Activated CD4-positive, alpha-beta T cell treated with anti-CD3 and anti-CD28 coated beads, Interleukin-2, amount 50 U/mL, for 16 hours (primary cell): ENCODE measurements around the gene CRIP1.

Experiments
- DNase-seq: peaks from one replicate; pipeline ENCODE4 v3.0.0-alpha.2; 2020

CRIP1 gene

DNA sequence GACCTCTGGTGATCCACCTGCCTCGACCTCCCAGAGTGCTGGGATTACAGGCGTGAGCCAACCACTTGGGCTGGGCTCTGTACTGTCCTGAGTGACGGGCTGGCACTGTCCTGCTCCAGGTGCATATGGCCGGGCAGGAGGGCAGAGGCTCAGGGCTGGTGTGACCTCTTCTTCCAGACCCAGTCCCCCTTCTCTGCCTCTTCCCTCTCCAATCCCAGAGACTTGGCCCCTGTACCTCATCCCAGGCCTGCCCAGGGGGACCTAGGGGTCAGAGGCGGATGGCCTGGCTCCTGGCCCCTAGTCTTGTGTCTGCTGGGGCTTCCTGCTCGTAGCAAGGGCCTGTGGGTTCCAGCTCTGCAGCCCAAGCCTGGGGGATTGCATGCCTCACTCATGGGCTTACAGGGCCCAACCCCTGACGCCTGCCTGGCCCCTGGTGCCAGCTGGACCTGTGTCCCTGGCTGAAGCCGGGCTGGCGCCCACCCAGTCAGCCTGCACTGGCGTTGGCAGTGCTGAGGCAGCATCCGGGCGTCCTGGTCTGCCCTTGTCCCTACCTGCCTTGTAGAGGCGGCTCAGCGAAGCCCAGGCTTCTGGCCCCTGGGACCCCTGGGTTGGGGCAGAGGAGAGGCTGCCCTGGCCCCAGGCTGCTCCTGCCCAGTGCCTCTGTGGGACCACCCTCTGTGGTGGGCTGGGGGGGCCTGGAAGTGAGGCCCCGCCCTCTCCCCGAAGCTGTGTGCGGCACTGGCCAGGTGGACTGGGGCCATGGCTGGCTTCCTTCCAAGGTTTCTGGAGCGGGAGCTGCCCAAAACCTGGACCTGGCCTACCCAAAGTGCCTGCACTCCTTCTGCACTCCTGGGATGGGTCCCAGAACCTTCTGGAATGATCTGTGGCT, 8.7 kb downstream of the CRIP1 start:
- DNase-seq = no peak

DNA sequence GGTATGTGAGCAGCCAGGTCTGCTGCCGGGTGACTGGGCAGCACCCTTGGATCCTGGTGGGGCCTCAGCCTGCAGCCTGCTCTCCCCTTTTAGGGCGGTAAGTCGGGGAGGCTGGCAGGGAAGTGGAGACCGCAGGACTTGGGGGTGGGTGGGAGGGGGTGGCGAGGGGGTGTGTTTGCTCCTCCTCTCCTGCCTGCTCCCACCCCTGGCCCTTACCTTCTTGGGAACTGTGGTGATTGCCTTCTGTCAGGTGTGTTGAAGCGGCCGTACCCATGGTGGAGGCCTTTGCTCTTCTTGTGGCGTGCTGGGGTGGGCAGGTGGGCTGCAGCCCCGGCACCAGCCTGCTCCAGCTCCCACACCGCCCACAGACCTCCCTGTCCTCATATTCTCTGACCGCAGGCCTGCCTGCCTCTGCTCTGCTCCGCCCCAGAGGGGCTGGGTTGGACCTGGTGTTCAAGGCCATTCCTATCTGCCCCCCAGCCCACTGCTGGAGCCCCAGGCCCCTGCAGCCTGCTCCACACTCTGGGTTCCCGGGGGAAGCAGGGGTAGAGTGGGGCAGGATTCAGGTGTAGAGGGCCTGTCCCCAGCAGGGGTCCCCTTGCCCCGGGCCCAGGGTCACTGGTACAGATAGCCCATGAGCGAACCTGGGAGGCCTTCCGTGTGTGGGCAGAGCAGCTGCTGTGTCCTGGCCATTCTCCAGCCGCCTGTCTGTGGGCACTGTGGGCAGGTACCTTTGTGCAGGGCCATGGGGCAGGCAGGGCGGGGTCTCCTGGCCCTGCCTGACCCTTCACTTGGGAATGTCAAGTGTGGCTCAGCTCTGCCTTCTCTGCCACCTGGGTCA, 9.5 kb downstream of the CRIP1 start:
- DNase-seq = no peak

DNA sequence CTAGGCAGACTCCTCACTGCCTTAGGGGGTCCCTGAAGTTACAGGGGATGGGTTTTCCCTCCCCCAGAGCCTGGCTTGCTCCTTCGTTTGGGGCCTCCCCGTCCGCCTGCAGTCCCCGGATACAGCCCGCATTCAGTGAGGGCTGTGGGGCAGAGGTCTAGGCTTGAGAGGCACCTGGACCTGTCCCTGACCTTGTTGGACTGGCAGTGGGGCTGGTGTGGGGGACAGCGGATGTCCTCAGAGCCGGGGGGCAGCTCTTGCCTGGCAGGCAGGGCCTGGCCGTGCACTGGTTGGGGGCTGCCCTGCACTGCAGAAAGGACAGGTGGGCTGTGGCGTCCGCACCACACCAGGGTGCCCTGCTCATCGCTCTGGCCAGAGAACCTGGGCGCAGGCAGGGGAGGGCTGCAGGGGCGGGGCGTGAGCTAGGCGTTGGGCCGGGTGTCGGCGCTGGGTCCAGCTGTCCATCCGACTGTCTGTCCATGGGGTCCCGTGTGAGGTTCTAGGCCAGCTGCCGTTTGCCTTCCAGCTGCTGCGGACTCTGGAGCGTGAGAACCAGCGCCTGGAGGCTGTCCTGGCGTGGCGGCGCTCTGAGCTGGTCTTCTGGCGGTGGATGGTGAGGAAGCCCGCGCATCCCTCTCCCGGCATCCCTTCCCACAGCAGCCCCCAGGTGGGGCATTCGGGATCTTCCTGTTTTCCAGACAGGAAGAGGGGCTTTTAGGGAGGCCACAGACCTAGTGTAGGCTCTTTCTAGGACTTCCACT, 10.3 kb downstream of the CRIP1 start:
- DNase-seq = no peak

DNA sequence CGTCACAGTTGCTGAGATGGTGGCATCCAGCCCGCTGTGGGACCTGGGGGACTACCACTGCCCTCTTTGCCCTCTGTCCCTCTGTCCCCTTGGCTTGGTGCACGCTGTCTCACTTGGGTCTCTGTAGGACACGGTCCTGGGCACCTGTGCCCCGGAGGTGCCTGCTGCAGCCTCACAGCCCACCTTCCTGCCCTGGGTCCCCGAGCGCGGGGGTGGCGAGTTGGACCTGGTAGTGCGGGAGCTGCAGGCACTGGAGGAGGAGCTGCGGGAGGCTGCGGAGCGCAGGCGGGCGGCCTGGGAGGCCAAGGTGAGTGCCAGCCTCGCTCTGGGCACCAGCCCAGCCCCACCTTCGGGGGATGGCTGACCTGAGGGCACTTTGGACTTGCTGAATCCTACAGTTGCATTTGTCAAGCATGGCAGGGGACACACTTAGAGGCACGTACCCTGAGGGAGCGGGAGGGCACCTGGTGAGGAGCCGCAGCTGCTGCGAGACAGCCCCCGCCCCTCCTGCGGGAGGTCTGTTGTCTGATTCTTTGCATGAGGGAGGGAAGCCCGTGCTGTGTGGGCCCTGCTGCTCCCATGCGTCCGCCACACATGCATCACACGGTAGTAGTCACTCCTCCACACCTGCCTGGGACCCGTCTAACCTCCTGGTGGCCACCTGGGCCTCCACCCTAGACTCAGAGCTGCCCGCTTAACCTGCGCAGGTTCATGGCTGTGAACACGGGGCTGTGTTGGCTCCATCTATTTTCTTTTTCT, 11.2 kb downstream of the CRIP1 start:
- no peak for DNase-seq

DNA sequence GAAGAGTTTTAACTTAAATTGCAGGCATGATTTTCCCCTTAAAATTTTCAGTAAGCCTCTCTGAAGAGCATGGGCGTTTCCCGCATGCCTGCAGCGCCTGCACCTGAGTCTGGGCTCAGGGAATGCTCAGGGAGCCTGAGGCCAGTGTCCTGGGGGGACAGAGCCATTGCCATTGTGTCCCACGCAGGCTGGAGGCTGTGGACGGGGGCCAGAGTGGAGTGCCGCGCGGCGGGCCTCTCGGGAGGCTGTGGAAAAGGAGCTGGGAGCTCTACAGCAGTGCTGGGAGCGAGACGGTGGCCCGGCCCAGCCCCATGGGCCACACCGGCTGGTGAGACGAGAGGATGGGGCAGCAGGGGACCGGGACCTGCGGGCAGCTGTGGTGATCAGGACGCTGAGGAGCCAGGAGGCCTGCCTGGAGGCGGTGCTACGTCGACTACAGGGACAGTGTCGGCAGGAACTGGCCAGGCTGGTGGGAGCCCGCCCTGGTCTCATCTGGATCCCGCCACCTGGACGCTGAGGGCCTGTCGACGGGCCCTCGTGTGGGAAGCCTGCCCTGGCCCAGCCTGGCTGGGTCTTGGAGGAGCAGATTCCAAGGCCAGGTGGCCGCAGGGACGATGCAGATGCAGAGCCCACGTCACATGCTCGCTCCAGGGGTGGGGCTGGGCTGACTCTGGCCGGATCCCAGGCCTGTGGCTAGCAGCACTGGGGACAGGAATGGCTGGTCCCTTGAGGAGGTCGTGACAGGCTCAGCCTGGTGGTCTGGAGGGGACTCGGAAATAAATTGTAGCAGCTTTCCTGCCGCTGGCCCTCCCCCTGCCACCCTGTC, 12.0 kb downstream of the CRIP1 start:
- no peak for DNase-seq

DNA sequence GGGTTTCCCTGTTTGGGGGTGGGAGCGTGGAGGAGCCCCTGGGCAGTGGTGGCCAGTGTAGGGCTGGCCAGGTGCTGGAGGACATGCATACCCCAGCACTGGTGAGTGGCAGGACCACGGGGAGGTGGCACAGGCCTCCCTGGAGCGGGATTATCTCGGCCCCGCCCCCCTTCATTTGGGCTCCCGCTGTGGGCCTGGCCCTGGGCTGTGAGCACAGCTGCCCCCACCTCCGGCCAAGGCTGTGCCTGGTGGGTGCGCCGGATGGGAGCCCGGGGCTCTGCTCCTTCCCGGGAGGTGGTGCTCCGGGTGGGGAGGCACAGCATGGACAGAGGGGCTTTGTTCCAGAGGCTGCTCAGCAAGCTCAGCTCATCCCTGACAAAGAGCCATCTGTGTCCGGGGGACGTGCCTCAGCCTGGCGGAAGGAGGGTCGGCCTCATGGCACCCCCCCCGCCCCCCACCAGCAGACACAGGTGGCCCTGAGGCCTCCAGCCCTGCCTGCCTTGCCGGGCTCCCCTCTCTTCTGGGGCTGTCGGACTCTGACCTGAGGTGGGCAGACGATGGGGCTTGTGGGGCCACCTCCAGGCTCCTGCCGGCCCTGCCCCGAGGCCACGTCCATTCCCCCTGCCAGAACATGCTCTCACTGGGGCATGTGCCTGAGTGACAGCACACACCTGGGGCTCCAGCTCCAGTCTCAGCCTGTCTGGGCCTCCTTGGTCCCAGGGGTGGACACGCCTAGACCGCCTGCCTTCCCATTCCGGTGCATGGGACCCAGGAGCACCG, 12.8 kb downstream of the CRIP1 start:
- DNase-seq = no peak

DNA sequence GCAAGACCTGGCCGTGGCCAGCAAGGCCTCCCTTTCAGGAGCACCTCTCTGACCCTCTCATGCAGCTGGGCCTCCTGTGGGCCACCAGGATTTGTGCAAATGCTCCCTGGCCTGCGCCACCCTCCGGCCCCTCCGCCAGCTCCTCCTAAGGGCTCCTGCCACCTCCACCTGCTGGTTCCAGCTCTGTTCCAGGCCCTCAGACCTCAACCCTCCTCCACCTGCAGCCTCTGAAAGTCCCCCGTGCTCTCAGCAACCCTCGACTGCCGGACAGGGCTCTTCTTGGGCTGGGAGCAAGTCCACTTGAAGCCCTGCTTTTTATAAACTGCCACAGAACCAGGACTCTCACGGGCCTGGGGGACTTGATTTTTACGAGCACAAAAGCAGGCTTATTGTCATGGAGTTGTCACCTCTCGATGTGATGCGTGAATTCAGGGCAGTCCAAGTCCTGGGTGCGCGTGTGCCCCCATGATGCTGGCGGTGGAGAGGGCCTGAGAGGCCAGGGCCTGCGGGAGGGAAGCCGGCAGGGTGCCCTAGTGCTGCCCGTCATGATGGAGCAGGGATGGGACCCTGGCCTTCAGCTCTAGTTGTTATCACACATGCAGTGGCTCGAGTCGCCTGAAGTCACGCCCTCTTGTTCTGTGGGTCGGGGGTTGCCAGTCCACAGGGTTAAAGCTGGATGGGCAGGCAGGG, 13.5 kb downstream of the CRIP1 start:
- DNase-seq = no peak

DNA sequence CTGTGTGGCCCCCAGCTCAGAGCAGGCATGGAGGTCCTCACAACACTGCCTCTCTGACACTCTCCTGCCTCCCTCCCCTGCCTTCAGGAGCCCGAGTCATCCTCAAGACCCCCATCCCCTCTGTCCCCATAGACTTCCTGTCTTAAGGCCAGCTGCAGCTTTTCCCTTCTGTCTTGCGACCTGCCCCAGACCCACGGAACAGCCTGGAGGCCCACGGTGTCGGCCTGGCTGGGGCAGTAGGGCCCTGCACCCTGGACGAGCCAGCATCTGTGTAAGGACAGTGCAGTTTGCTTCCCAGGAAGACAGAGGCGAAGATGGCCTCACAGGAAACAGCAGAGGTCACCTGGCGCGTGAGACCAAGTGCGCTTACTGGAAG, 14.0 kb downstream of the CRIP1 start:
- DNase-seq = no peak

DNA sequence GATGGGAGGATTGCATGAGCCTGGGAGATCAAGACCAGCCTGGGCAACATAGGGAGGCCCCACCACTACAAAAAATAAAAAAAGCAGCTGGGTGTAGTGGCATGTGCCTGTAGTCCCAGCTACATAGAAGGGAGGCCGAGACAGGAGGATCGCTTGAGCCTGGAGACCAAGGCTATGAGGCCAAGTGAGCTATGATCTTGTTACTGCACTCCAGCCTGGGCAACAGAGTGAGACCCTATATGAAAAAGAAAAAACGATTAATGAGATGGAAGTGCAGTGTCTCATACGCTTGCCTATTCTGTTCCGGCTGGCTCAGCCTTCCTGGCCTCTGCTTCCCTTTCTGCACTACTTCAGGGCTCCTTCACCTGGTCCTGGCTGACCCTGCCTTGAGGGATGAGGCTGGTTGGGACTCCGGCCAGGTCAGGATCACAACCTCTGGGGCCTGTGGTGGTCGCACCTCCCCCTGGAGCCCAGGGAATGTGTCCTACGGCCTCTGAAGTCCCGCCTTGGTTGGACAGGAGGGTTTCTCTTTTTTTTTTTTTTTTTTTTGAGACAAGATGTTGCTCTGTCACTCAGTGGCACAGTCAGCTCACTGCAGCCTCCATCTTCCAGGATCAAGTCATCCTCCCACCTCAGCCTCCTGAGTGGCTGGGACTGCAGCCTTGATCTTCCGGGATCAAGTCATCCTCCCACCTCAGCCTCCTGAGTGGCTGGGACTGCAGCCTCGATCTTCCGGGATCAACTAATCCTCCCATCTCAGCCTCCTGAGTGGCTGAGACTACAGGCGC, 15.0 kb downstream of the CRIP1 start:
- no peak for DNase-seq

DNA sequence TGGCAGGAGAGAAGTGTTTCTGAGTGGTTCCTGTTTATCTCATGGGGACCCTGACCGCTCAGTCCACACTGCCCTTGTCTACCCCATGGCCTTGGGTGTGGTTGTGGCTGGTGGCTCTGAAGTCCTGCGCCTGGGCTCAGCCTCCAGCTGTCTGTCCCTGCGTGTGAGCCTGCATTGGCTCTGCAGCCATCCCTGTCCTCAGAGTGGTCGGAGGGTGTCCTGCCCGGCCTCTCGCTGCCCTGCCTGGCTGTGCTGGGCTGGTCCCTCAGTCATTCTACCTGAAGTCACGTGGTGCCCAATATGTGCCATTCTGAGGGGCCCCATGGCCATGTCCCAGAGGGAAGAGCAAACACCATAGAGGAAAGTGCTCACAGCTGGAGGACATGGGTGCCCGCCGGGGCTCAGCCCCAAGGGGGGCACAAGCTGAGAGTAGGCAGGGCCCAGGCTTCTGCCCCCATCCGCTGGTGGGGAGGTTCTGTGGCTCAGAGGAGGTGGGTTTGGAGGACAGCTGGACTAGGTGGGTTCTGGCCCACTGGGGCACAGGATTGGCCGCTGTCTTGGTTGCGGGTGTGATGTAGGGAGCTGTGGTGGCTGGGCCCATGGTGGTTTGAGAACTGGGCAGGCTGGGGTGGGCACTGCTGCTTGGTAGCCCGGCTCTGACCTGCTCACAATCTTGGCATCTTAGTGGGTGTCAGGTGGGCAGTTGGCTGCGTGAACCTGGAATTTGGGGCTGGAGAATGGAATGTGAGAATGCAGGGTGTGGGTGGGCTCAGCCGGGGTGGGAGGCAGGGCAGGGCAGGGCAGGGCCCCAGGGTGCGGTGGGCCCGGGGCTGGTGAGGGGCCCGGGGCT, 16.0 kb downstream of the CRIP1 start:
- DNase-seq = no peak

DNA sequence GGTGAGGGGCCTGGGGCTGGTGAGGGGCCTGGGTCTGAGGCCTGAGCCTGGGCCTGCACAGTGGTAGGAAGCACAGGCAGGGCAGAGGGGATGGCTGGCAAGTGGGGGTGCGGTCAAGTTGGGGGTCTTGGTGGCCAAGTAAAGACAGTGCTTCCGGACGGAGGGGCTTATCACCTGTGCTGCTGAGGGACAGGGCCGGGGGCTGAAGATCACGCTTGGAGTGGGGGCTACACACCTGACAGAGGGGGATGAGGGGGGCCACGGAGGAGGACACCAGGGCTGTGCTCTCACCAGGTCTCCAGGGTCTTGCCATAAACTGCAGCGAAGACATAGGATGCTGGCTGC, 16.6 kb downstream of the CRIP1 start:
- no peak for DNase-seq

DNA sequence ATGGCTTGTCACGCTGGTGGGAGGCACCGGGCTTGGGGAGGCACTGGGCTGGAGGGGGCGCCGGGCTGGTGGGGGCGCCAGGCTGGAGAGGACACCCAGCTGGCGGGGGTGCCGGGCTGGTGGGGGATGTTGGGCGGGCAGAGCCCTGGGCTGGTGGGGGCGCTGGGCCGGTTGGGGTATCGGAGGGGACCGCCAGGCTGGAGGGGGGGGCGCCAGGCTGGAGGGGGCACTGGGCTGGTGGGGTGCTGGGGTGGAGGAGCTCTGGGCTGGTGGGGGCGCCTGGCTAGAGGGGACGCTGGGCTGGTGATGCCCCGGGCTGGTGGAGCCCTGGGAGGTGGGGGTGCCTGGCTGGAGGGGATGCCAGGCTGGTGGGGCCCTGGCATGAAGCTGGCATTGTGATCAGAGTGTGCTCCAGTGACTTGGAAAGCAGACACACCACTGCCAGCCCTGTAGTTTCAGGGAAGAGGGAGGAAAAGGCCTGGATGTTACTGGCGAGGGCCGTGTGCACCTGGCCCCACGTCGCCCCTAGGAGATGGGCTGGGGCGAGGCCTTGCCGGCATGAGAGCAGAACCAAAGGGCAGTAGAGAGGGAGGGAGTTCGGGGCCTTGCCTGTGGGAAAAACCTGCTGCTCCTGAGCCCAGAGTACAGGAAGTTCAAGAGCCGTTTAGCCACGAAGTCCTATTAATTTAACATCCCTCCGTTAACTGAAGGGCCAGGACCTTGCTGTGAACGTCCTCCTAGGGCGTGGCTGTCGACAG, 17.4 kb downstream of the CRIP1 start:
- no peak for DNase-seq

DNA sequence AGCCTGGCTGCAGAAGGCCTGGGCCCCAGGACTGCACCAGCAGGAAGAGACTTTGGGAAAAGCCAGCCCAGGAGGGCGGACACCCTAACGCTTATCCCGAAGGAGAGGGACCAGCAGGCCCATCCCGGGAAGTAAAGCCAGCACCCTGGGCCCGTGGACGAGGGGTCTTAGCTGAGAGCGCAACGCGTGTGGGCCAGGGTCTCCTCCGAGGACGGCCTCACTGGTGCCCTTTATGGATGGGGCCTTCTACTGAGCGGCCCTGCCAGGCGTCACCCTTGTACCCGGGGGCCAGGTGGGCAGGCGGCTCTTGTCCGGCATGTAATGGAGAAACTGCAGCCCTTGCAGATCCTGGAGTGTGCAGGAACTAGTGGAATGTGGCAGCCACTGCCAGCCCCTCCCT, 18.4 kb downstream of the CRIP1 start:
- DNase-seq = no peak

DNA sequence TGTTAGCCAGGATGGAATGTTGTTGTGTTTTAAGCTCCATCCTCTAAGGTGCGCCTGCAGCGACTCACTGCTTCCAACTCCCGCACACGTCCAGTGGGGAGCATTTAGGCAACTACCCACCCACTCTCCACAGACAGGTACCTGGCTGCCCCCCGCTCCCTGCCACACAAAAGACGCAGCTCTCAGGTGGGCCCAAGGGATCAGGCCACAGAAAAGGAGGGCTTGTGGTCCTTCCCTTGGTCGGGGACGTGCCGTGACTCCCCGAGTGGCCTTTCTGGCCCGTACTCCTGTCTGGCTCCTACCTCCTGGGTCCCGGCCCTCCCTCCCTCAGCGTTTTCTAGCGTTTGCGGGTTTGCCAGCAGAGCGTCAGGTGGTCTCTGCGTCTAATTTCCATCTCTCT, 20.6 kb downstream of the CRIP1 start:
- no peak for DNase-seq

DNA sequence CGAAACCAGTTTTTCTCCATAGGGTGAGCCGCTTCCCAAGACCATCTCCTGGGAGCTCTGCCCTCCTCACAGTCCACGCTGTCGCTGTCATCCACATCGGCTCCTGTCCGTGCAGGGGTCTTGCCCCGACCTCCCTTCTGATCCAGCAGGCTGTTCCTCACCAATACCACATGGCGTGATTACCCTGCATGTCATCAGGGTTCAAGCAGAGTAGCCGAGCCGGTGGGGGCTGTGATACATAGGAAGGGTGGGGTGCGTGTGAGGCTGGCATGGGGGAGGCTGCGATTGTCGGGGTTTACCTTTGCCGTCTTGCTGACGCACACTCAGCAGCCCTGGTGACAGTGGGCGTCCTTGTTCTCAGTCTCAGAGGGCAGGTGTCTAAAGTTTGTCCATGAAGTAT, 21.4 kb downstream of the CRIP1 start:
- DNase-seq = no peak

DNA sequence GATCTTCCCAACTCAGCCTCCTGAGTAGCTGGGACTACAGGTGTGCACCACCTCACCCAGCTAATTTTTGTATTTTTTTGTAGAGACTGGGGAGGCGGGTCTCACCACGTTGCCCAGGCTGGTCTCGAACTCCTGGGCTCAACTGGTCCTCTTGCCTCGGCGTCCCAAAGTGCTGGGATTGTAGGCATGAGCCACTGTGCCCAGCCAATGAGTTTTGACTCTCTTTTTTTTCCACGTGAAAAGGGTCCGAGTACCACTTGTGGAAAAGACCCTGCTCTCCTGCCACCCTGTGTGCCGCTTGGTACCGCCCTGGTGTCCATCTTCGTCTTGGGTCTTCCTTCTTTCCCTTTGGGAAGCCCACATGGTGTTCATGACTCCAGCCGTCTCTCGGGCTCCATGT, 21.9 kb downstream of the CRIP1 start:
- no peak for DNase-seq

DNA sequence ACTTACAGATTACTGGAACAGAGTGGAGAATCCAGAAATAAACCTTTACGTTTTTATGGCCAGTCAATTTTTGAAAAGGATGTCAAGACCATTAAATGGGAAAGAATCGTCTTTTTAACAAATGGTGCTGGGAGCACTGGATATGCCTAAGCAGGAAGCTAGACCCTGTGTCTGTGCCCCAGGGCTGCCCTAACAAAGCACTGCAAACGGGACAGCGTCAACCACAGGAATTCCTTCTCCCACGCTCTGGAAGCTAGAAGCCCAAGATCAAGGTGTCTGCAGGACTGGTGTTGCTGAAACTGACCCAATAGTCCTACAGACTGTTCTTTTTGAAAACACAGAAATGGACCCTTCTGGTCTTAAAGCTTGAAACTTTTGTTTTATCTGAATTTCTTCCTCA, 30.4 kb downstream of the CRIP1 start:
- DNase-seq = no peak
